GM12878 (cell line): ENCODE measurements around the gene NT5DC4. TPM values are rescaled to one million over a fixed set of nuclear protein-coding genes. Genes with fewer than 3 reads are reported as not detected.

Source experiments
- ATAC-seq: fragments of 200-7000 bp; cut with Tn5 transposase; 3 replicates; pipeline ENCODE4 v1.9.1; 2020; ENCODE audit warnings: mild to moderate bottlenecking, moderate library complexity
- BruUV-seq: library from RNA; stranded (reverse); fragments of 400-500 nt; replicated peaks from 2 replicates; lab custom pipeline; 2021; lab: Mats Ljungman, UMichigan
- CTCF ChIA-PET: fragments of 300-600 bp; sonication (Branson Sonifier 250); formaldehyde crosslinking; extraction: SDS; loops from one replicate; lab custom pipeline; 2021; ENCODE audit warnings: inconsistent platforms; lab: Yijun Ruan, JAX
- POLR2A ChIA-PET: fragments of 350-600 bp; formaldehyde crosslinking; extraction: SDS; loops from one replicate; lab custom pipeline; 2021; ENCODE audit warnings: inconsistent platforms; lab: Charles Lee
- RAD21 ChIA-PET: fragments of 300-600 bp; sonication (Branson Sonifier 250); formaldehyde crosslinking; loops from one replicate; lab custom pipeline; 2023; ENCODE audit warnings: antibody characterized with exemption; ENCODE audit not compliant: unreplicated experiment; lab: Charles Lee
- SMC1A ChIA-PET: fragments of 300-600 bp; sonication (Branson Sonifier 250); formaldehyde crosslinking; loops from one replicate; lab custom pipeline; 2023; ENCODE audit not compliant: unreplicated experiment, uncharacterized antibody; lab: Charles Lee
- DNase-seq: peaks from one replicate; pipeline ENCODE4 v3.0.0-alpha.2; 2011; ENCODE audit warnings: low read depth, low spot score
- FAIRE-seq: peaks from 3 replicates; lab custom pipeline; 2011; peaks lifted over from hg19 to GRCh38; lab: Jason Lieb, UNC
- H2AFZ ChIP-seq: 2 replicates; pipeline ENCODE4 v1.6.0; 2011; ENCODE audit warnings: low read depth, low read length, control low read depth; ENCODE audit not compliant: control insufficient read depth
- H3K27ac ChIP-seq: 2 replicates; pipeline ENCODE4 v1.5.1; 2011; ENCODE audit warnings: control low read depth; ENCODE audit not compliant: control insufficient read depth, insufficient read depth
- H3K27me3 ChIP-seq, 2 experiments: replicated peaks in 1 of 2; 2 replicates each; pipeline versions ENCODE4 v1.6.0 to v1.6.1; 2011; ENCODE audit warnings: low read length in 1 of 2; ENCODE audit not compliant: control insufficient read depth in 2 of 2, insufficient read depth in 2 of 2
- H3K36me3 ChIP-seq, 2 experiments: 2 replicates each; pipeline ENCODE4 v1.5.1; 2011; ENCODE audit warnings: low read length in 1 of 2; ENCODE audit not compliant: control insufficient read depth in 2 of 2, insufficient read depth in 2 of 2
- H3K4me1 ChIP-seq: 2 replicates; pipeline ENCODE4 v1.6.1; 2011; ENCODE audit warnings: mild to moderate bottlenecking, low read length, moderate library complexity, mixed read lengths; ENCODE audit not compliant: control insufficient read depth, insufficient read depth
- H3K4me2 ChIP-seq: 2 replicates; pipeline ENCODE4 v1.6.0; 2011; ENCODE audit warnings: control low read depth; ENCODE audit not compliant: control insufficient read depth, insufficient read depth
- H3K4me3 ChIP-seq: fragments of 200-600 bp; sonication (generic); 2 replicates; pipeline ENCODE4 v1.5.1; 2016
- H3K79me2 ChIP-seq: 2 replicates; pipeline ENCODE4 v1.6.0; 2011; ENCODE audit warnings: low read length; ENCODE audit not compliant: control insufficient read depth, insufficient read depth
- H3K9ac ChIP-seq: 2 replicates; pipeline ENCODE4 v1.8.0; 2011; ENCODE audit warnings: low read length, control low read depth, mixed read lengths; ENCODE audit not compliant: control insufficient read depth, insufficient read depth
- H3K9me3 ChIP-seq: replicated peaks from 3 replicates; pipeline ENCODE4 v1.5.1; 2011; ENCODE audit warnings: mild to moderate bottlenecking, low read length; ENCODE audit not compliant: control insufficient read depth, insufficient read depth
- H4K20me1 ChIP-seq: 2 replicates; pipeline ENCODE4 v1.6.0; 2011; ENCODE audit not compliant: control insufficient read depth, insufficient read depth
- BMI1 ChIP-seq: fragments of 450-650 bp; IDR thresholded peaks from 2 replicates; pipeline ENCODE4 v1.6.1; 2016; ENCODE audit warnings: mild to moderate bottlenecking, moderate library complexity, borderline replicate concordance
- MYB ChIP-seq: fragments of 150-350 bp; IDR thresholded peaks from 2 replicates; pipeline ENCODE4 v1.6.1; 2014; ENCODE audit warnings: mild to moderate bottlenecking, low read depth, low read length, borderline replicate concordance
- YY1 ChIP-seq: IDR thresholded peaks from 2 replicates; pipeline ENCODE4 v1.6.1; 2011; ENCODE audit warnings: low read depth, mild to moderate bottlenecking, low read length
- ZZZ3 ChIP-seq: IDR thresholded peaks from 2 replicates; pipeline ENCODE4 v1.6.1; 2011; ENCODE audit warnings: low read depth; ENCODE audit not compliant: control insufficient read depth, insufficient read length
- WGBS: methylation state at CpG from one replicate; pipeline ENCODE4 v1.1.6; 2016; ENCODE audit warnings: low lambda C conversion rate; ENCODE audit not compliant: insufficient replicate concordance, insufficient coverage; ENCODE audit errors: missing lambda C conversion rate; 5-methylcytosine and 5-hydroxymethylcytosine counted together
- in situ Hi-C: fragments of 300-500 bp; cut with MboI; formaldehyde crosslinking; loops from 9 replicates; pipeline ENCODE4 v1.14.3; 2018; ENCODE audit warnings: mixed read lengths
- intact Hi-C: fragments of 100-400 bp; cut with micrococcal nuclease; formaldehyde crosslinking; loops from one replicate; pipeline ENCODE4 v1.14.2; 2022; ENCODE audit not compliant: unreplicated experiment
- polyA plus RNA-seq, 11 experiments: library from polyadenylated mRNA; depleted of rRNA in 4 of 11; unstranded in 6 of 11; stranded (reverse) in 5 of 11; fragments of >200 nt; fragmentation: Nextera tagmentation in 4 of 11; fragmentation: Illumina TruSeq in 1 of 11; extraction: Ambion mirVana in 4 of 11; extraction: Trizol in 1 of 11; gene quantifications; 1 replicate in 1 of 11; 2 replicates in 10 of 11; pipeline versions ENCODE4 v1.2.1 to v1.2.3, GENCODE V29; 2011 to 2016; ENCODE audit warnings: inconsistent platforms in 2 of 11, missing spikeins in 2 of 11, low read depth in 1 of 11
- total RNA-seq, 4 experiments: library from RNA; depleted of rRNA in 3 of 4; stranded (reverse); fragments of >200 nt in 3 of 4; fragmentation: Illumina TruSeq in 1 of 4; extraction: Trizol in 1 of 4; gene quantifications; 2 replicates each; pipeline versions ENCODE4 v1.2.1 to v1.2.3, GENCODE V29; 2013 to 2021
- TF ChIP-seq, protein P1 (sequence below): fragments of 450-650 bp; IDR thresholded peaks from 2 replicates; pipeline ENCODE4 v1.6.1; 2017; ENCODE audit warnings: borderline replicate concordance
- TF ChIP-seq, protein P2 (sequence below): fragments of 450-650 bp; IDR thresholded peaks from 2 replicates; pipeline ENCODE4 v1.6.1; 2018; ENCODE audit warnings: borderline replicate concordance, mild to moderate bottlenecking; ENCODE audit not compliant: partially characterized antibody
- TF ChIP-seq, protein P3 (sequence below): fragments of 450-650 bp; conservative IDR thresholded peaks from 2 replicates; pipeline ENCODE4 v1.6.1; 2017; ENCODE audit warnings: mild to moderate bottlenecking, moderate library complexity
- TF ChIP-seq, protein P4 (sequence below): IDR thresholded peaks from 2 replicates; pipeline ENCODE4 v1.6.1; 2012; ENCODE audit warnings: low read depth, low read length, improper control_type of control experiment
- TF ChIP-seq, protein P5 (sequence below): fragments of 450-650 bp; IDR thresholded peaks from 2 replicates; pipeline ENCODE4 v1.6.1; 2018; ENCODE audit warnings: mild to moderate bottlenecking, low read depth, moderate library complexity; ENCODE audit not compliant: partially characterized antibody
- TF ChIP-seq, protein P6 (sequence below): fragments of 150-350 bp; IDR thresholded peaks from 2 replicates; pipeline ENCODE4 v1.6.1; 2014; ENCODE audit warnings: mild to moderate bottlenecking, low read depth, low read length

Gene NT5DC4
- total and polyA plus RNA-seq, 10 of the 15 experiments (the other 5 are each of a cell fraction or from before 2014, with no cell fraction given), result 0.04 to 2.6 (median 0.32) TPM; not detected in 2

DNA sequence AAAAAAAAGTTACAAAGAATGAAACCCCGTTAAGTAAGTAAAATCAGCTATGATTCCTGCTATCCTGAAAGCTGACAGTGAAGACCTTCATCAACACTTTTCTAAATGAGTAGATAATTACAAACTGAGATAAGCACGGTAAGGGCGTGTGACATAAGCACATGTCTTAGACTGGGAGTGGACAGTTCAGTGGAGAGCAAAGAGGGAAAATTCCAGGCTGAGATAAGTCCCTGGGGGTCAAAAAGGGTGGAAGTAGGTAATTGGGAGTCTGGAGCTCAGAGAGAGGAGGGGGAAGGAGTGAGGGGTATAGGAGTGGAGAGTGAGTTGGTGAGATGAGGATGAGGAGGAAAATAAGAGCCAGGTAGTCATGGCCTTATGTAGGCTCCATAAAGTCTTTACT, 67.8 kb downstream of the NT5DC4 start:
- peaks cover 6% of the 10 kb centered on the region; the same call in 1 of the 2 replicates for H3K4me1 ChIP-seq
- ChIA-PET POLR2A (interaction anchor here (0.6 to 1.4 kb wide), 3 partner anchors 12 to 88 kb away, joined by 3 to 6 read pairs (median 3); no protein-coding TSS in a partner anchor), RAD21 (interaction anchor here (1.5 kb wide), 1 partner anchor 96 kb away, joined by 4 read pairs; no protein-coding TSS in a partner anchor), CTCF (interaction anchor here (0.7 kb wide), 1 partner anchor 40 kb away, joined by 4 read pairs; no protein-coding TSS in a partner anchor), SMC1A (interaction anchor here (1.0 to 1.8 kb wide), 5 partner anchors 15 to 97 kb away, joined by 3 to 7 read pairs (median 5); no protein-coding TSS in a partner anchor)
- no peak overlapping the region for H3K4me2 ChIP-seq
- no peak overlapping the region for H2AFZ ChIP-seq
- WGBS, result 88% methylated on average over 3 of the region's 3 CpGs
- no peaks in the 10 kb centered on the region for H4K20me1 ChIP-seq
- H3K9ac ChIP-seq, result no peak overlapping the region
- no peaks in the 10 kb centered on the region for H3K27me3 ChIP-seq
- intact Hi-C loops, result no loop called here
- H3K27ac ChIP-seq, result no peak overlapping the region
- DNase-seq (no peak), FAIRE-seq (no peak), ATAC-seq (no peak)
- no TSS peak for BruUV-seq
- H3K79me2 ChIP-seq, result no peaks in the 10 kb centered on the region
- no peak overlapping the region for H3K4me3 ChIP-seq
- in situ Hi-C loops, result no loop called here
- no peaks in the 10 kb centered on the region for H3K36me3 ChIP-seq
- peaks cover 2% of the 10 kb centered on the region; the same call in 2 of the 3 replicates for H3K9me3 ChIP-seq
- TF ChIP-seq ZZZ3 (no peak), YY1 (no peak), BMI1 (no peak), MYB (no peak)
- TF ChIP-seq, protein P1, sequence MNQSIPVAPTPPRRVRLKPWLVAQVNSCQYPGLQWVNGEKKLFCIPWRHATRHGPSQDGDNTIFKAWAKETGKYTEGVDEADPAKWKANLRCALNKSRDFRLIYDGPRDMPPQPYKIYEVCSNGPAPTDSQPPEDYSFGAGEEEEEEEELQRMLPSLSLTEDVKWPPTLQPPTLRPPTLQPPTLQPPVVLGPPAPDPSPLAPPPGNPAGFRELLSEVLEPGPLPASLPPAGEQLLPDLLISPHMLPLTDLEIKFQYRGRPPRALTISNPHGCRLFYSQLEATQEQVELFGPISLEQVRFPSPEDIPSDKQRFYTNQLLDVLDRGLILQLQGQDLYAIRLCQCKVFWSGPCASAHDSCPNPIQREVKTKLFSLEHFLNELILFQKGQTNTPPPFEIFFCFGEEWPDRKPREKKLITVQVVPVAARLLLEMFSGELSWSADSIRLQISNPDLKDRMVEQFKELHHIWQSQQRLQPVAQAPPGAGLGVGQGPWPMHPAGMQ, result no peak
- TF ChIP-seq, protein P2, sequence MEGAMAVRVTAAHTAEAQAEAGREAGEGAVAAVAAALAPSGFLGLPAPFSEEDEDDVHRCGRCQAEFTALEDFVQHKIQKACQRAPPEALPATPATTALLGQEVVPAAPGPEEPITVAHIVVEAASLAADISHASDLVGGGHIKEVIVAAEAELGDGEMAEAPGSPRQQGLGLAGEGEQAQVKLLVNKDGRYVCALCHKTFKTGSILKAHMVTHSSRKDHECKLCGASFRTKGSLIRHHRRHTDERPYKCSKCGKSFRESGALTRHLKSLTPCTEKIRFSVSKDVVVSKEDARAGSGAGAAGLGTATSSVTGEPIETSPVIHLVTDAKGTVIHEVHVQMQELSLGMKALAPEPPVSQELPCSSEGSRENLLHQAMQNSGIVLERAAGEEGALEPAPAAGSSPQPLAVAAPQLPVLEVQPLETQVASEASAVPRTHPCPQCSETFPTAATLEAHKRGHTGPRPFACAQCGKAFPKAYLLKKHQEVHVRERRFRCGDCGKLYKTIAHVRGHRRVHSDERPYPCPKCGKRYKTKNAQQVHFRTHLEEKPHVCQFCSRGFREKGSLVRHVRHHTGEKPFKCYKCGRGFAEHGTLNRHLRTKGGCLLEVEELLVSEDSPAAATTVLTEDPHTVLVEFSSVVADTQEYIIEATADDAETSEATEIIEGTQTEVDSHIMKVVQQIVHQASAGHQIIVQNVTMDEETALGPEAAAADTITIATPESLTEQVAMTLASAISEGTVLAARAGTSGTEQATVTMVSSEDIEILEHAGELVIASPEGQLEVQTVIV, result no peak
- TF ChIP-seq, protein P3, sequence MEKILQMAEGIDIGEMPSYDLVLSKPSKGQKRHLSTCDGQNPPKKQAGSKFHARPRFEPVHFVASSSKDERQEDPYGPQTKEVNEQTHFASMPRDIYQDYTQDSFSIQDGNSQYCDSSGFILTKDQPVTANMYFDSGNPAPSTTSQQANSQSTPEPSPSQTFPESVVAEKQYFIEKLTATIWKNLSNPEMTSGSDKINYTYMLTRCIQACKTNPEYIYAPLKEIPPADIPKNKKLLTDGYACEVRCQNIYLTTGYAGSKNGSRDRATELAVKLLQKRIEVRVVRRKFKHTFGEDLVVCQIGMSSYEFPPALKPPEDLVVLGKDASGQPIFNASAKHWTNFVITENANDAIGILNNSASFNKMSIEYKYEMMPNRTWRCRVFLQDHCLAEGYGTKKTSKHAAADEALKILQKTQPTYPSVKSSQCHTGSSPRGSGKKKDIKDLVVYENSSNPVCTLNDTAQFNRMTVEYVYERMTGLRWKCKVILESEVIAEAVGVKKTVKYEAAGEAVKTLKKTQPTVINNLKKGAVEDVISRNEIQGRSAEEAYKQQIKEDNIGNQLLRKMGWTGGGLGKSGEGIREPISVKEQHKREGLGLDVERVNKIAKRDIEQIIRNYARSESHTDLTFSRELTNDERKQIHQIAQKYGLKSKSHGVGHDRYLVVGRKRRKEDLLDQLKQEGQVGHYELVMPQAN, result no peak
- TF ChIP-seq, protein P4, sequence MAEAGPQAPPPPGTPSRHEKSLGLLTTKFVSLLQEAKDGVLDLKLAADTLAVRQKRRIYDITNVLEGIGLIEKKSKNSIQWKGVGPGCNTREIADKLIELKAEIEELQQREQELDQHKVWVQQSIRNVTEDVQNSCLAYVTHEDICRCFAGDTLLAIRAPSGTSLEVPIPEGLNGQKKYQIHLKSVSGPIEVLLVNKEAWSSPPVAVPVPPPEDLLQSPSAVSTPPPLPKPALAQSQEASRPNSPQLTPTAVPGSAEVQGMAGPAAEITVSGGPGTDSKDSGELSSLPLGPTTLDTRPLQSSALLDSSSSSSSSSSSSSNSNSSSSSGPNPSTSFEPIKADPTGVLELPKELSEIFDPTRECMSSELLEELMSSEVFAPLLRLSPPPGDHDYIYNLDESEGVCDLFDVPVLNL, result no peak
- TF ChIP-seq, protein P5, sequence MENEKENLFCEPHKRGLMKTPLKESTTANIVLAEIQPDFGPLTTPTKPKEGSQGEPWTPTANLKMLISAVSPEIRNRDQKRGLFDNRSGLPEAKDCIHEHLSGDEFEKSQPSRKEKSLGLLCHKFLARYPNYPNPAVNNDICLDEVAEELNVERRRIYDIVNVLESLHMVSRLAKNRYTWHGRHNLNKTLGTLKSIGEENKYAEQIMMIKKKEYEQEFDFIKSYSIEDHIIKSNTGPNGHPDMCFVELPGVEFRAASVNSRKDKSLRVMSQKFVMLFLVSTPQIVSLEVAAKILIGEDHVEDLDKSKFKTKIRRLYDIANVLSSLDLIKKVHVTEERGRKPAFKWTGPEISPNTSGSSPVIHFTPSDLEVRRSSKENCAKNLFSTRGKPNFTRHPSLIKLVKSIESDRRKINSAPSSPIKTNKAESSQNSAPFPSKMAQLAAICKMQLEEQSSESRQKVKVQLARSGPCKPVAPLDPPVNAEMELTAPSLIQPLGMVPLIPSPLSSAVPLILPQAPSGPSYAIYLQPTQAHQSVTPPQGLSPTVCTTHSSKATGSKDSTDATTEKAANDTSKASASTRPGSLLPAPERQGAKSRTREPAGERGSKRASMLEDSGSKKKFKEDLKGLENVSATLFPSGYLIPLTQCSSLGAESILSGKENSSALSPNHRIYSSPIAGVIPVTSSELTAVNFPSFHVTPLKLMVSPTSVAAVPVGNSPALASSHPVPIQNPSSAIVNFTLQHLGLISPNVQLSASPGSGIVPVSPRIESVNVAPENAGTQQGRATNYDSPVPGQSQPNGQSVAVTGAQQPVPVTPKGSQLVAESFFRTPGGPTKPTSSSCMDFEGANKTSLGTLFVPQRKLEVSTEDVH, result no peak
- TF ChIP-seq, protein P6, sequence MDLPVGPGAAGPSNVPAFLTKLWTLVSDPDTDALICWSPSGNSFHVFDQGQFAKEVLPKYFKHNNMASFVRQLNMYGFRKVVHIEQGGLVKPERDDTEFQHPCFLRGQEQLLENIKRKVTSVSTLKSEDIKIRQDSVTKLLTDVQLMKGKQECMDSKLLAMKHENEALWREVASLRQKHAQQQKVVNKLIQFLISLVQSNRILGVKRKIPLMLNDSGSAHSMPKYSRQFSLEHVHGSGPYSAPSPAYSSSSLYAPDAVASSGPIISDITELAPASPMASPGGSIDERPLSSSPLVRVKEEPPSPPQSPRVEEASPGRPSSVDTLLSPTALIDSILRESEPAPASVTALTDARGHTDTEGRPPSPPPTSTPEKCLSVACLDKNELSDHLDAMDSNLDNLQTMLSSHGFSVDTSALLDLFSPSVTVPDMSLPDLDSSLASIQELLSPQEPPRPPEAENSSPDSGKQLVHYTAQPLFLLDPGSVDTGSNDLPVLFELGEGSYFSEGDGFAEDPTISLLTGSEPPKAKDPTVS, result no peak
